Mesodermal cell (in vitro differentiated cells): ENCODE data around the gene CCNJL. TPM values are rescaled to one million over a fixed set of nuclear protein-coding genes. Genes with fewer than 3 reads are reported as not detected.

Source experiments
- H3K27ac ChIP-seq: 2 replicates; pipeline ENCODE4 v1.7.0; 2013; ENCODE audit warnings: mild to moderate bottlenecking, low read depth, low read length, moderate library complexity; ENCODE audit not compliant: severe bottlenecking
- H3K36me3 ChIP-seq: 2 replicates; pipeline ENCODE4 v1.7.1; 2013; ENCODE audit warnings: mild to moderate bottlenecking, low read length, moderate library complexity; ENCODE audit not compliant: control insufficient read depth, insufficient read depth
- H3K4me1 ChIP-seq: one replicate; pipeline ENCODE4 v1.7.1; 2013; ENCODE audit warnings: mild to moderate bottlenecking, low read length; ENCODE audit not compliant: insufficient read depth, control insufficient read depth, poor library complexity, severe bottlenecking
- H3K4me3 ChIP-seq: 2 replicates; pipeline ENCODE4 v1.7.0; 2013; ENCODE audit warnings: low read length, control low read depth, mild to moderate bottlenecking; ENCODE audit not compliant: insufficient read depth, poor library complexity, severe bottlenecking; ENCODE audit errors: extremely low read depth
- H3K9me3 ChIP-seq: 2 replicates; pipeline ENCODE4 v1.7.1; 2013; ENCODE audit warnings: mild to moderate bottlenecking, low read length, moderate library complexity; ENCODE audit not compliant: control insufficient read depth
- WGBS, 2 experiments: methylation state at CpG; one replicate each; pipeline ENCODE4 v1.1.5; 2013; ENCODE audit warnings: missing lambda C conversion rate in 2 of 2; ENCODE audit not compliant: insufficient coverage in 2 of 2; 5-methylcytosine and 5-hydroxymethylcytosine counted together
- polyA plus RNA-seq, 2 experiments: library from polyadenylated mRNA; stranded (reverse); fragments of 50-300 nt; gene quantifications; one replicate each; pipeline ENCODE4 v1.2.3, GENCODE V29; 2013

The CCNJL gene, protein sequence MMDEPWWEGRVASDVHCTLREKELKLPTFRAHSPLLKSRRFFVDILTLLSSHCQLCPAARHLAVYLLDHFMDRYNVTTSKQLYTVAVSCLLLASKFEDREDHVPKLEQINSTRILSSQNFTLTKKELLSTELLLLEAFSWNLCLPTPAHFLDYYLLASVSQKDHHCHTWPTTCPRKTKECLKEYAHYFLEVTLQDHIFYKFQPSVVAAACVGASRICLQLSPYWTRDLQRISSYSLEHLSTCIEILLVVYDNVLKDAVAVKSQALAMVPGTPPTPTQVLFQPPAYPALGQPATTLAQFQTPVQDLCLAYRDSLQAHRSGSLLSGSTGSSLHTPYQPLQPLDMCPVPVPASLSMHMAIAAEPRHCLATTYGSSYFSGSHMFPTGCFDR
- 16.3 TPM for polyA plus RNA-seq (2013, experiment 1 of 2)
- 12.3 TPM for polyA plus RNA-seq (2013, experiment 2 of 2)

DNA sequence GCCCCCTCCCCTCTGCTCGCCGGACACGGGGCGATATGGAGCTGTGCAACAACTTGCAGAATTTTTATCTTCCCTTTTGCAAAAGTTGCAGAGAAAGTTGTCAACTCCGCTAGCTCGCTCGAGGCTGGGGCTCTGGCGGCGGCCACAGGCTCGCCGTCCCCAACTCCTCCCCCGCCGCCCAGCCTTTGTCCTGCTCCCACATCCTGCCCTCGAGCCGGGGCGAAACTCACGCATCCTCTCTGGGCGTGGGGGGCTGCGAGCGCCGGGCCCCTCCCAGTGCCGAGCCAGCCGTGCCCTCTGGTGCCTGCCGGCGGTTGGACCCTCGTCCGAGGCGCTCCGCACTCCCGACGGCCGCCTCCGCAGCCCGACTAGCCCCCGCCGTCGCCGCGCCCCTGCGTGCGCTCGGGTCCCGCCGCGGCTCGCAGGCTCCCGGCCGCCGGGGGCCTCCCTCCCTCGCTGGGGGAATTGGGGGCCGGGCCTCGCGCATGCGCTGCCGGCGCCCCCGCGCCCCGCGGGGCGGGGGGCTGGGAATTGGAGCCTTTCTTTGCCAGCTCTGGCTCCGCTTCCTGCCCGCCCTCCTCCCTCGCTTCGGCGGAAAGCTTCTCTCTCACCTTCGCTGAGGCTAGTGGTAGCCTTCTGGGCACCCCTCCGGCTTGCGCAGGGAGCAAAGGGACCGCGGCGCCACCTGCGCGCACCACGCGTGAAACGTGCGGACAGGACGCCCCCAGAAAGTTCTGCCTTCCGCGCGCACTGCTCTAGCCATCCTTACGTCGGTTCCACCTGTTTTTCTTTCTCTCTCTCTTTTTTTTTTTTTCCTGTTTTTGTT lies at the start of gene CCNJL:
Gene CCNJL (minus strand): TSS at position 431 of the 826 bp plus-strand sequence. CDS start 641 bp downstream, outside the sequence.
- Histone ChIP-seq H3K27ac (peak within 1 kb of the TSS; percentile 74), H3K36me3 (peaks cover 25% of the 10 kb centered on the region), H3K9me3 (no peaks in the 10 kb centered on the region), H3K4me3 (peak within 1 kb of the TSS; percentile 82), H3K4me1 (peaks cover 6% of the 10 kb centered on the region)
- WGBS, 2 experiments: 0% methylated on average over 63 to 74 of the region's 84 CpGs

DNA sequence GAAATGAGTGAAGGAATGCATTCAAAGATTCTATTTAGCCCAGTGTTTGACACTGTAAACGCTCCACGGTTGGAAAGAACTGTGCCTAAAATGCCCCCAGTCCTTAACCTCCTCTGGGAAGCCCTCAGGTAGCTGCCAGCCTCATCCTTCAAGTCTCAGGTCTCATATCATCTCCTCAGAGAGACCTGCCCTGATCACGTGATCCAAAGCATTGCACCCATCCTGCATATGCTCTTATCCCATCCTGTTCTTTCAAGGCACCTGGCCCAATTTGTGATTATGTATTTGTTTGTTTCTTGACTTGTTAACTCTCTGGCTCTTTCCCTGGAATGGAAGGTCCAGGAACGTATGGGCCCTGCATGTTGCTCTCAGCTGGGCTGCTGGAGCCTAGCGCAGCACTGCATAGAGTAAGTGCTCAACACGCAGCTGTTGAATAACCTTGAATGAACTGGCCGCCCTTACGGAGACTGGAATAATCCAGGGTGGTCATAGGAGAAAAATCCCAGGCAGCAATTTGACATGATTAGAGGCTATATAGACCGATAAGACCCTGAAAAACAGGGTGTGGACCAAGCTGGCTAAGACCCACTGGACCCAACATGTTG lies 49.4 kb upstream of the CCNJL start:
- Histone ChIP-seq H3K36me3 (no peaks in the 10 kb centered on the region), H3K27ac (no peak overlapping the region), H3K9me3 (no peaks in the 10 kb centered on the region), H3K4me1 (peaks cover 8% of the 10 kb centered on the region), H3K4me3 (no peak overlapping the region)
- 91 to 97% methylated on average over 8 of the region's 9 CpGs for WGBS, 2 experiments

DNA sequence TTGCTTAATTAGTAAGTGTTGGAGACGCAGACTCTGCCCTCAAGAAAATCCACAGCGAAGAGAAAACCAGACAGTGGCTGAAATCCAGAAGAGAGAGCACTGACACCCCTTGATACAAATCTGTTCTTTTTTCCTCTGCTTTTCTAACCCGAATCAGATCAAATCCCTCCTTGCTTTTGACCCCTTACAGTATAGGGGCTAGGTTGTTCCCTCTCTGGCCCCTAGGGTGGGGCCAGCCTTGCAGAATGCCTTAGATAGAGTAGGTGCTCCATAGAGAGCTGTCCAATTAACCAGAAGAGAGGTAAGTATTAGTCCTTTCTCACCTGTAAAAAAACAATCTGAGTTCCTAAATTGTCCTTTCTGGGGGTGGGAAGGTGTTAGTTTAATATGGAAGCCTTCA lies 47.9 kb upstream of the CCNJL start:
- H3K36me3 ChIP-seq: no peaks in the 10 kb centered on the region
- no peaks in the 10 kb centered on the region for H3K9me3 ChIP-seq
- 81 to 100% methylated on average over 2 of the region's 3 CpGs for WGBS, 2 experiments
- no peak overlapping the region for H3K27ac ChIP-seq
- H3K4me1 ChIP-seq: peaks cover 7% of the 10 kb centered on the region
- no peak overlapping the region for H3K4me3 ChIP-seq

DNA sequence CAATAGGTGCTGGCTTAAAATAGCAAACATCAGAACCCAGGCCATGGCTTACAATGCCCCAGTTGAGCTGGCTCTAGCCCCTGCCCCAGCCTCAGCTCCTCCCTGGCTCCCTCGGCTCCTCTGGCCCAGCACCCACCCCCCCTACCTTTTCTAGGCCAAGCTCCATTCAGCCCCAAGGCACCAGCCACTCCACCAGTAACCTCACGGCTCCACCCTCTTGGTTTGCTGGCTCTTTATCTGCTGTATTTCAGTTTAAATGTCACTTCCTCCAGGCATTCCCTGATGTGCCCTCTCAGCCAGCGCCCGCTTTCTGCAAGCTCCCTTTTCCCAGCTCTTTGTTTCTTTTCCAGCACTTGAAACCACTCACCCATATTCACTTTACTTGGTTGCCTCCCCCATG lies 47.5 kb upstream of the CCNJL start:
- Histone ChIP-seq H3K36me3 (no peaks in the 10 kb centered on the region), H3K27ac (no peak overlapping the region), H3K4me1 (peaks cover 7% of the 10 kb centered on the region), H3K9me3 (no peaks in the 10 kb centered on the region), H3K4me3 (no peak overlapping the region)
- 48 to 56% methylated on average over 3 to 4 of the region's 4 CpGs for WGBS, 2 experiments

DNA sequence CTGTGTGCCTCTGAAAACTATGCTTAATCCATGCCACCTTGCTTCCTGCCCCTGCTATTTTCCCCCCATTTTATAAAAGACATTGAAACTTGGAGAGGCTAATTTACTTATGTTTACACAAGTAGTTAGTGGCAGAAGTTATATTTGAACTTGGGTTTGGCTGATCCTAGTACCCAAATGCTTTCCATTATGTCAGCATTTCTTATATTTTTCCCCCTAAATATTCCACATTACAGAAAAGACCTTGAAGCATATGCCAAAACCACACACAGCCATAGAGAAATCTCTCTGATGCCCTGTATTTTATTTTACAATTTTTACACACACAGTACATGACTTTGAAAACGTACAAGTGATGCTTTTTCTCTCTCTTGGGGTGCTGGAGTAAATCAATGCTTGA lies 46.9 kb upstream of the CCNJL start:
- no peak overlapping the region for H3K27ac ChIP-seq
- 83% methylated on average over 1 of the region's 1 CpG; no CpG with 5 or more reads in 1 of the 2 experiments for WGBS, 2 experiments
- no peak overlapping the region for H3K4me3 ChIP-seq
- H3K36me3 ChIP-seq: no peaks in the 10 kb centered on the region
- no peaks in the 10 kb centered on the region for H3K9me3 ChIP-seq
- peaks cover 7% of the 10 kb centered on the region for H3K4me1 ChIP-seq

DNA sequence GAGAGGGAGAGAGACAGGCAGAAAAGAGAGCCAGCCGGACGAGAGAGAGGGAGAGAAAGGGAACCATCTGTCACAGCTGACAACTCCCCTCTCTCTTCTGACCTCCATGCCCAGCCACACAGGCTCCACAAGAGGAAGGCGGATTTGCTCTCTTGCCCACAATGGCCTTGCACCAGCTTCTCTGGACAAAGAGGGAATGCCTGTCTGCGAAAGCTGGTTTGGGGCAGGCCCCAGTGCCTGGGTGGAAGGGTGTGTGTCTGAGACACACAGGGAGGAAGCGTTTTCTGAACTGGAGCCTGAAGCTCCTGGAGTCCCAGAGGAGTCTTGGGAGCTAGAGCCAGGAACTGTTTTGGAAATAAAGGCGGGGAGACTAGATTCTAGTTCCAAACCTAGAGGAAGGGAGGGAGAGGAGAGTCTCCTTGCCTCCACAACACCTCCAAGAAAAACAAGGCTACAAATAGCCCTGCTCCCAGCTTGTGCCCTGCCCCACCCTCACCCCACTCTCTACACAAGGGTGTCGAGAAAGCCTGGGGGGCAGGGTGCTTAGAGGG lies 45.6 kb upstream of the CCNJL start:
- Histone ChIP-seq H3K4me1 (peaks cover 7% of the 10 kb centered on the region), H3K27ac (no peak overlapping the region), H3K9me3 (no peaks in the 10 kb centered on the region), H3K36me3 (no peaks in the 10 kb centered on the region), H3K4me3 (no peak overlapping the region)
- WGBS, 2 experiments: 67 to 81% methylated on average over 1 to 3 of the region's 7 CpGs

DNA sequence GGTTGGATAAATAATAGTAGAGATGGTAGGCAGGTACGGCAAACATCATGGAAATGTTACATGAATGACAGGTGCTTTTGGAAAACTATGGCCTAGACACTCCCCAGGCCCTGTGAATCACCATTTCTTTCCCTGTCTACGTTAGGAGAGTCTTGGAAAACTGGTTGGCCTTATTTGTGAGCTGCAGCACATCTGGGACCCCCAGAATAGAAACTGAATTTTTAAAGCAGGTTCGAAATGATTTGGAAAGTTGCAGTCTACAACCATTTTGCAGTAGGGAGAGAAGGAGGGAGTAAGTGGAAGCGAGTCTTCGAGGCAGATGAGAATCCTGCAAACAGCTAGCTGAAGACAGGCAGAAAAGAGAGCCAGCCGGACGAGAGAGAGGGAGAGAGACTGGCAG lies 45.0 kb upstream of the CCNJL start:
- Histone ChIP-seq H3K36me3 (no peaks in the 10 kb centered on the region), H3K4me3 (no peak overlapping the region), H3K9me3 (no peaks in the 10 kb centered on the region), H3K27ac (peak overlapping the region; percentile 2), H3K4me1 (peaks cover 7% of the 10 kb centered on the region)
- WGBS, 2 experiments: 85 to 98% methylated on average over 6 to 7 of the region's 7 CpGs

DNA sequence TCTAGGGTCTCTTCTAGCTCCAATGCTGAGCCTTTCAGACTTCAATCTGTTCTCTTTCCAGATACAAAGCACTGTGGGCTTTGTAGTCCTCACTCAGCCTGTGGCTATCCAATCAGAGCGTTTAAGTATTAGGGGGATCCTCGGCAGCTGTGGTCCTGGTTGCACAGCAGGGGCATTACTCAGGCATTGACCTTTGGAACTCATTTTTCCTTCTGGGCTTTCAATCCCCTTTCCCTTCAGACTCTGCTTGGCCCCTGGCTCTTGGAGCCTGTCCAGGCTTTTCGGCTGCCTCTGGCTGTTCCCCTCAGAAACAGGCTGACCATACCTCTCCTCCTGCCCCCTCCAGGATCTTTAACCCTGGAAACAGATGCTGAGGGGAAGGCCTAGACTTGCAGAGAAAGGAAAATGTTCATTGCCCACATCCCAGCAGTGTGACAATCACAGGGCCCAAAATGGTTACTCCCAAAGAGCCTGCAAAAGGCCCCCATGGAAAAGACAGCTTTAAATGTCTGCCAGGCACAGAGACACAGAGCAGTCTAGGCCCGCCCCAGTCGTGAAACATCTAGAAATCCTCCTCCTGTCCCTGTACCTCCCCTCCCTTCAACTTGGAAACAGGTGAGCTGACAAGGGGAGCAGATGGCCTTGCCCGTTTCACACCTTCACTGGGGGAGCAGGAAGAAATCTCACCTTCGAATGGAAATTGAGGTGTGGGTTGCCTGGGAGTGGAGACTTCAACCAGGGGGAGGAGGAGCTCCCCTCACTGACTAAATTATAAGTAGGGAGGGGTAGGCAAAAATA lies 44.4 kb upstream of the CCNJL start:
- no peak overlapping the region for H3K27ac ChIP-seq
- no peaks in the 10 kb centered on the region for H3K9me3 ChIP-seq
- WGBS, 2 experiments: 83 to 87% methylated on average over 4 to 5 of the region's 7 CpGs
- H3K36me3 ChIP-seq: no peaks in the 10 kb centered on the region
- H3K4me1 ChIP-seq: peaks cover 7% of the 10 kb centered on the region
- no peak overlapping the region for H3K4me3 ChIP-seq

DNA sequence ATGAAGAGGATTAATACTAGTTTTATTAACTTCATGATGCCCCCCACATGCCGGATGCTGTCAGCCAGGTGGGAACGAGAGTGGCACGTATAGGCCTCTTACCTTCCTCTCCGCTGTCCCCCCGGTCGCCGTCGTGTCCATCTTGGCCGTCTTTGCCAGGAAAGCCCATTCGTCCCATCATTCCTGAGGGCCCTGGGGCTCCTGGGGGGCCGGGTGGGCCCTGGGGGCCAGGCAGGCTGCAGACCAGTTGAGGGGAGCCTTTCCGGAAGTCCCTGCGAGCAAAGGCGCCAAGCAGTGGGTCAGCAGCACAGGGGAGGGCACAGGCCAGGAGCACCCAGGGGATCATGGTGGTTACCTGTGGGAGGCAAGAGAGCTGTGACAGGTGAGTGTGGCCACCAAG lies 42.3 kb upstream of the CCNJL start:
- H3K9me3 ChIP-seq: no peaks in the 10 kb centered on the region
- WGBS, 2 experiments: 92 to 96% methylated on average over 13 of the region's 14 CpGs
- H3K27ac ChIP-seq: no peak overlapping the region
- H3K4me3 ChIP-seq: no peak overlapping the region
- H3K36me3 ChIP-seq: no peaks in the 10 kb centered on the region
- peaks cover 1% of the 10 kb centered on the region for H3K4me1 ChIP-seq

DNA sequence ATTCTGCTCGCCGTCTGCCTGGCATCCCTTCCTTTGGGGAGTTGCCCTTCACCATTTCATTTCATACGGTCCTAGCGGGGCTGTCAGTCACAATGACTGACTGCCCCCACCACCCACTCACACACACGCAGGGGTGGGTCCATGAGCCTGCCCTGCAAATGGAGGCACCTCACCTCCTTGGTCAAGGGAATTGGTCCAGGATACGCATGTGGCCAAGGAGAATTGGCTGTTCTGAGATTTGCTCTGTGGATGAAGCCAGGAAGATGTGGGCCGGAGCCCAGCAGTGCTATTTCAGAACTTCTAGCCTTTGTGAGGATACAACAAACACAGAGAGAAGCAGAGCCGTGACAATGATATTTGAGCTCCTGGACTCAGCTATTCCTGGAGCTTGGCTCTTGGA lies 41.0 kb upstream of the CCNJL start:
- WGBS, 2 experiments: 98 to 100% methylated on average over 3 to 4 of the region's 8 CpGs
- no peaks in the 10 kb centered on the region for H3K36me3 ChIP-seq
- H3K27ac ChIP-seq: no peak overlapping the region
- no peaks in the 10 kb centered on the region for H3K9me3 ChIP-seq
- no peak overlapping the region for H3K4me3 ChIP-seq
- H3K4me1 ChIP-seq: no peaks in the 10 kb centered on the region
